ENCODE data around the gene RAB23. TPM values are rescaled to one million over a fixed set of nuclear protein-coding genes. Genes with fewer than 3 reads are reported as not detected.

Gene RAB23
- total and polyA plus RNA-seq, 2 of the 8 experiments (the other 6 are each of a cell fraction or from before 2014, with no cell fraction given): 6.5 to 17.2 TPM

GRCh38 chr6:57173886-57174510 is 48.1 kb downstream of the RAB23 start:
- 28% methylated on average over 5 of the region's 5 CpGs; no CpG with 5 or more reads in 1 of the 2 experiments for WGBS, 2 experiments (ENCODE audit: extremely low coverage in 1 of 2, insufficient coverage in 1 of 2, insufficient read length in 1 of 2, insufficient replicate concordance in 2 of 2, low coverage in 1 of 2, low lambda C conversion rate in 2 of 2, missing lambda C conversion rate in 1 of 2)
- Histone ChIP-seq H3K79me1 (ENCODE audit: low read depth, low read length) (no peaks in the 10 kb centered on the region; the same call in 1 of the 2 replicates), H4K8ac (ENCODE audit: extremely low read depth, insufficient read depth, low read length) (no peak overlapping the region), H3K27ac (ENCODE audit: low read depth, low read length) (no peak overlapping the region), H3K4ac (replicated peaks; ENCODE audit: insufficient read length, low read depth, low read length) (no peak overlapping the region), H3K9ac (replicated peaks in 1 of 4; ENCODE audit: extremely low read depth in 1 of 4, low read depth in 3 of 4, low read length in 3 of 4) (peak overlapping the region in 1 of 4 experiments; percentile 53; a peak in 2 of 7 replicates), H2BK120ac (replicated peaks; ENCODE audit: low read depth, low read length) (no peak overlapping the region), H4K5ac (ENCODE audit: insufficient read length, low read depth, low read length) (no peak overlapping the region), H2BK12ac (ENCODE audit: low read depth, low read length) (no peak overlapping the region), H3K4me1 (replicated peaks in 1 of 4; ENCODE audit: control insufficient read depth in 3 of 4, insufficient read depth in 4 of 4, low read length in 3 of 4) (peaks cover 2 to 17% (median 6%) of the 10 kb centered on the region in 4 experiments; a peak in 5 of 7 replicates), H2BK15ac (ENCODE audit: low read length) (no peak overlapping the region), H3K18ac (ENCODE audit: extremely low read depth, low read length) (0 out of 2 replicates have a peak overlapping the region, but pooled peaks have one; percentile 35), H3K79me2 (ENCODE audit: control insufficient read depth in 1 of 2, insufficient read depth in 2 of 2, low read length in 2 of 2) (peaks cover 3 to 61% of the 10 kb centered on the region in 2 experiments; a peak in 2 of 4 replicates), H2AFZ (ENCODE audit: low read length) (no peak overlapping the region), H3K36me3 (ENCODE audit: control insufficient read depth in 2 of 4, insufficient read depth in 4 of 4, low read length in 3 of 4) (no peaks in the 10 kb centered on the region; a peak in 1 of 8 replicates), H3K27me3 (replicated peaks in 1 of 4; ENCODE audit: control insufficient read depth in 3 of 4, extremely low read depth in 1 of 4, insufficient read depth in 3 of 4, low read length in 3 of 4) (peaks cover 0 to 5% (median 2%) of the 10 kb centered on the region in 4 experiments; a peak in 3 of 7 replicates), H2AK5ac (ENCODE audit: low read depth, low read length) (no peak overlapping the region), H2BK20ac (ENCODE audit: low read length) (no peak overlapping the region), H3K4me2 (ENCODE audit: insufficient read depth in 1 of 2, low read depth in 2 of 2, low read length in 2 of 2) (peak overlapping the region; percentile 80 to 81), H2BK5ac (ENCODE audit: low read depth, low read length) (no peak overlapping the region), H3K23ac (ENCODE audit: insufficient read length) (no peak overlapping the region), H3K9me3 (ENCODE audit: insufficient read depth in 2 of 2, low read depth in 1 of 2, low read length in 1 of 2) (no peaks in the 10 kb centered on the region), H3K56ac (replicated peaks; ENCODE audit: insufficient read length, low read depth, low read length) (no peak overlapping the region), H4K91ac (replicated peaks; ENCODE audit: insufficient read length, low read length) (no peak overlapping the region), H3K4me3 (ENCODE audit: extremely low read depth in 1 of 4, insufficient read depth in 2 of 4, low read depth in 3 of 4, low read length in 4 of 4) (peak overlapping the region; percentile 25 to 66 (median 42); a peak in 5 of 8 replicates), H3K23me2 (ENCODE audit: low read depth, low read length) (peaks cover 5% of the 10 kb centered on the region), H4K20me1 (replicated peaks in 1 of 2; ENCODE audit: control insufficient read depth in 1 of 2, insufficient read depth in 2 of 2, low read length in 2 of 2) (no peaks in the 10 kb centered on the region), H3K14ac (ENCODE audit: insufficient read length) (no peak overlapping the region)
- POLR2A ChIA-PET (ENCODE audit: partially characterized antibody): interaction anchor here (0.9 to 1.3 kb wide), 2 partner anchors 84 to 219 kb away, joined by 3 read pairs; partner anchors contain the start of genes BEND6 and ZNF451
- TF ChIP-seq RXRA (IDR thresholded peaks at IDR 0.05; ENCODE audit: insufficient read depth, low read depth, low read length) (no peak), BACH1 (IDR thresholded peaks at IDR 0.05; ENCODE audit: low read length) (peak; percentile 61; the same call in 1 of the 2 replicates), POLR2A (IDR thresholded peaks at IDR 0.05; ENCODE audit: control extremely low read depth in 1 of 2, low read depth in 2 of 2, low read length in 2 of 2) (peak in 1 of 2 experiments; percentile 20; a peak in 1 of 3 replicates), MAFK (IDR thresholded peaks at IDR 0.05; ENCODE audit: low read depth, low read length) (peak; percentile 79)
- CTCF ChIA-PET (ENCODE audit: partially characterized antibody): no interaction called here
- FAIRE-seq (peak; percentile 89), DNase-seq (ENCODE audit: low read depth in 1 of 2, low spot score in 2 of 2) (no peak)
